Esophagus muscularis mucosa (tissue), 4 donors: ENCODE results near the gene NEDD8.

Source experiments
- EP300 ChIP-seq: sonication (generic); formaldehyde crosslinking; IDR thresholded peaks from one replicate; pipeline ENCODE4 v1.6.1; 2017; ENCODE audit warnings: antibody characterized with exemption
- POLR2AphosphoS5 ChIP-seq, 2 donors: sonication (generic); formaldehyde crosslinking; IDR thresholded peaks; one replicate each; pipeline ENCODE4 v1.6.1; 2017; ENCODE audit warnings: antibody characterized with exemption in 2 of 2
- TF ChIP-seq, protein P1 (sequence below), 3 experiments: fragments of 200-600 bp in 2 of 3; fragments of 450-650 bp in 1 of 3; sonication (generic) in 2 of 3; IDR thresholded peaks; one replicate each; pipeline ENCODE4 v1.5.1; 2017 to 2019; ENCODE audit warnings: antibody characterized with exemption in 3 of 3, mild to moderate bottlenecking in 2 of 3, moderate library complexity in 1 of 3

- TF ChIP-seq, protein P1, sequence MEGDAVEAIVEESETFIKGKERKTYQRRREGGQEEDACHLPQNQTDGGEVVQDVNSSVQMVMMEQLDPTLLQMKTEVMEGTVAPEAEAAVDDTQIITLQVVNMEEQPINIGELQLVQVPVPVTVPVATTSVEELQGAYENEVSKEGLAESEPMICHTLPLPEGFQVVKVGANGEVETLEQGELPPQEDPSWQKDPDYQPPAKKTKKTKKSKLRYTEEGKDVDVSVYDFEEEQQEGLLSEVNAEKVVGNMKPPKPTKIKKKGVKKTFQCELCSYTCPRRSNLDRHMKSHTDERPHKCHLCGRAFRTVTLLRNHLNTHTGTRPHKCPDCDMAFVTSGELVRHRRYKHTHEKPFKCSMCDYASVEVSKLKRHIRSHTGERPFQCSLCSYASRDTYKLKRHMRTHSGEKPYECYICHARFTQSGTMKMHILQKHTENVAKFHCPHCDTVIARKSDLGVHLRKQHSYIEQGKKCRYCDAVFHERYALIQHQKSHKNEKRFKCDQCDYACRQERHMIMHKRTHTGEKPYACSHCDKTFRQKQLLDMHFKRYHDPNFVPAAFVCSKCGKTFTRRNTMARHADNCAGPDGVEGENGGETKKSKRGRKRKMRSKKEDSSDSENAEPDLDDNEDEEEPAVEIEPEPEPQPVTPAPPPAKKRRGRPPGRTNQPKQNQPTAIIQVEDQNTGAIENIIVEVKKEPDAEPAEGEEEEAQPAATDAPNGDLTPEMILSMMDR (IDR thresholded peaks at IDR 0.05), result no peak
- no peak for TF ChIP-seq POLR2AphosphoS5 (IDR thresholded peaks at IDR 0.05)
- TF ChIP-seq EP300, result no peak
Measured at GRCh38 chr14:24231263-24232120, 675 bp downstream of the NEDD8 start.
